Omental fat pad (tissue), 4 donors: ENCODE data around the gene FLOT1. TPM values are rescaled to one million over a fixed set of nuclear protein-coding genes. Genes with fewer than 3 reads are reported as not detected.
A peak's percentile ranks its signal among the peaks of the same experiment; 100 is the strongest.

Experiments used
- ATAC-seq: fragments of 150-250 bp; one replicate; pipeline ENCODE4 v1.9.1; 2016; ENCODE audit warnings: mild to moderate bottlenecking, moderate library complexity; ENCODE audit not compliant: low FRiP score
- DNase-seq: peaks from one replicate; pipeline ENCODE4 v3.0.0-alpha.2; 2019; ENCODE audit warnings: low spot score
- CTCF ChIP-seq, 3 donors: fragments of 450-650 bp; IDR thresholded peaks; one replicate each; pipeline ENCODE4 v1.5.1; 2016 to 2017; ENCODE audit warnings: antibody characterized with exemption in 3 of 3, mild to moderate bottlenecking in 3 of 3, moderate library complexity in 2 of 3
- small RNA-seq: library from RNA; depleted of rRNA; stranded (forward); fragments of <200 nt; gene quantifications from one replicate; pipeline ENCODE3, GENCODE V24; 2016
- total RNA-seq, 4 donors: library from RNA; depleted of rRNA; stranded (reverse); fragments of >200 nt; gene quantifications; one replicate each; pipeline ENCODE4 v1.1.0, GENCODE V29; 2016

FLOT1 gene
- total RNA-seq, 4 donors from 2014 or later: 90.2 to 156 (median 142) TPM

- no peak for TF ChIP-seq CTCF (IDR thresholded peaks at IDR 0.05)
These were observed 62.5 kb downstream of the FLOT1 start for GRCh38 chr6:30679765-30680535.

GRCh38 chr6:30678964-30679726 lies 63.3 kb downstream of the FLOT1 start:
- ATAC-seq (peak; percentile 43), DNase-seq (peak; percentile 62)
- TF ChIP-seq CTCF (IDR thresholded peaks at IDR 0.05): peak in 1 of 3 donors; percentile 83

More at GRCh38 chr6:30679765-30680535, 62.5 kb downstream of the FLOT1 start:
- ATAC-seq (no peak), DNase-seq (no peak)

Small RNAs within 50 kb of the gene (small RNA-seq; reads per million reads assigned to genes)
- gene RF00019: not detected
- not detected for gene RN7SL353P

Other genes with a start within 250 kb of the FLOT1 start
- 10 to 100 TPM; 40.1 to 50.6 (median 43.7) TPM for gene GNL1, start 186.2 kb downstream of the FLOT1 start, total RNA-seq
- 10 to 100 TPM in 1 of 4 donors, 1 to 10 TPM in 3; 5.0 to 10.4 (median 7.5) TPM for gene PRR3, start 185.4 kb downstream of the FLOT1 start, total RNA-seq
- 10 to 100 TPM; 34.4 to 86.0 (median 51.1) TPM for gene ABCF1, start 171.2 kb downstream of the FLOT1 start, total RNA-seq
- gene PPP1R10, start 125.4 kb downstream of the FLOT1 start, total RNA-seq: 10 to 100 TPM; 26.3 to 89.4 (median 42.0) TPM
- 10 to 100 TPM; 35.7 to 67.4 (median 43.0) TPM for gene MRPS18B, start 124.8 kb downstream of the FLOT1 start, total RNA-seq
- 1 to 10 TPM; 3.2 to 7.1 (median 5.8) TPM for gene ATAT1, start 115.8 kb downstream of the FLOT1 start, total RNA-seq
- gene C6orf136, start 95.6 kb downstream of the FLOT1 start, total RNA-seq: 10 to 100 TPM in 1 of 4 donors, 1 to 10 TPM in 3; 4.7 to 11.2 (median 7.3) TPM
- 10 to 100 TPM; 19.5 to 28.1 (median 24.3) TPM for gene DHX16, start 69.7 kb downstream of the FLOT1 start, total RNA-seq
- gene PPP1R18, start 56.0 kb downstream of the FLOT1 start, total RNA-seq: 10 to 100 TPM; 25.5 to 55.7 (median 43.4) TPM
- 1 to 10 TPM; 2.9 to 5.8 (median 3.7) TPM for gene NRM, start 51.7 kb downstream of the FLOT1 start, total RNA-seq
- gene MDC1, start 25.4 kb downstream of the FLOT1 start, total RNA-seq: 10 to 100 TPM in 1 of 4 donors, 1 to 10 TPM in 3; 6.2 to 15.0 (median 7.2) TPM
- 100 to 1,000 TPM; 229 to 281 (median 256) TPM for gene TUBB, start 22.3 kb downstream of the FLOT1 start, total RNA-seq
- 100 to 1,000 TPM in 1 of 4 donors, 10 to 100 TPM in 2, 1 to 10 TPM in 1; 6.8 to 224 (median 43.4) TPM for gene IER3, start 1.9 kb upstream of the FLOT1 start, total RNA-seq
- 10 to 100 TPM in 3 of 4 donors, 1 to 10 TPM in 1; 9.9 to 77.3 (median 48.7) TPM for gene DDR1, start 141.8 kb upstream of the FLOT1 start, total RNA-seq
- gene GTF2H4, start 165.5 kb upstream of the FLOT1 start, total RNA-seq: 10 to 100 TPM; 10.3 to 22.2 (median 14.7) TPM
- 10 to 100 TPM; 14.0 to 18.8 (median 16.6) TPM for gene VARS2, start 171.6 kb upstream of the FLOT1 start, total RNA-seq
- not detected for gene SFTA2, start 189.5 kb upstream of the FLOT1 start, total RNA-seq
- gene MUCL3, start 198.3 kb upstream of the FLOT1 start, total RNA-seq: under 1 TPM in 1 of 4 donors, not detected in 3; 0.19 TPM
- gene MUC21, start 241.0 kb upstream of the FLOT1 start, total RNA-seq: not detected